HCT116 (cell line): ENCODE results near the gene LAS1L. TPM values are rescaled to one million over a fixed set of nuclear protein-coding genes. Genes with fewer than 3 reads are reported as not detected.

Experiments used
- ATAC-seq: fragments of 200-7000 bp; cut with Tn5 transposase; 2 replicates; pipeline ENCODE4 v1.9.1; 2020; ENCODE audit warnings: mild to moderate bottlenecking, moderate library complexity
- BruUV-seq: library from RNA; stranded (reverse); fragments of 400-500 nt; replicated peaks from 2 replicates; lab custom pipeline; 2021; lab: Mats Ljungman, UMichigan
- CTCF ChIA-PET: fragments of 300-600 bp; sonication (Branson Sonifier 250); formaldehyde crosslinking; loops from one replicate; lab custom pipeline; 2021; ENCODE audit warnings: antibody characterized with exemption; lab: Charles Lee
- POLR2A ChIA-PET: fragments of 300-600, 350-600 bp; sonication (Branson Sonifier 250); formaldehyde crosslinking; loops from one replicate; lab custom pipeline; 2021; ENCODE audit warnings: antibody characterized with exemption; lab: Charles Lee
- RAD21 ChIA-PET, 2 experiments: fragments of 300-600 bp; sonication (Branson Sonifier 250); formaldehyde crosslinking; loops; one replicate each; lab custom pipeline; 2023; ENCODE audit warnings: low total read pairs in 2 of 2; ENCODE audit not compliant: uncharacterized antibody in 2 of 2, unreplicated experiment in 2 of 2, low non-redundant PET in 1 of 2; lab: Charles Lee
- DNase-seq: peaks from one replicate; pipeline ENCODE4 v3.0.0-alpha.2; 2010; ENCODE audit warnings: low read depth, low spot score
- H2AFZ ChIP-seq: fragments of 200-600 bp; shearing (Covaris generic), sonication (generic); 2 replicates; pipeline ENCODE4 v1.6.1; 2017; ENCODE audit warnings: low read depth, mixed run types, mixed read lengths, antibody characterized with exemption, low read length; ENCODE audit not compliant: poor library complexity, severe bottlenecking
- H3K27ac ChIP-seq: 2 replicates; pipeline ENCODE4 v1.5.1; 2012; ENCODE audit warnings: low read depth, low read length
- H3K27me3 ChIP-seq: fragments of 200-600 bp; sonication (generic); 2 replicates; pipeline ENCODE4 v1.6.1; 2016; ENCODE audit warnings: mixed run types, low read length, mixed read lengths; ENCODE audit not compliant: insufficient read depth
- H3K36me3 ChIP-seq, 2 experiments: fragments of 200-500 bp in 1 of 2; fragments of 200-600 bp in 1 of 2; sonication (Bioruptor generic) in 1 of 2; sonication (generic) in 1 of 2; 2 replicates each; pipeline versions ENCODE4 v1.5.1 to v1.6.1; 2014 to 2016; ENCODE audit warnings: low read length in 2 of 2, inconsistent platforms in 1 of 2, mixed read lengths in 1 of 2, mixed run types in 1 of 2; ENCODE audit not compliant: insufficient read depth in 2 of 2, control insufficient read depth in 1 of 2
- H3K4me1 ChIP-seq, 2 experiments: fragments of 200-600 bp in 1 of 2; sonication (generic) in 1 of 2; 2 replicates each; pipeline versions ENCODE4 v1.5.1 to v1.6.1; 2012 to 2017; ENCODE audit warnings: low read length in 2 of 2, inconsistent platforms in 1 of 2, mild to moderate bottlenecking in 1 of 2, mixed read lengths in 1 of 2, mixed run types in 1 of 2, moderate library complexity in 1 of 2; ENCODE audit not compliant: insufficient read depth in 2 of 2, control insufficient read depth in 1 of 2
- H3K4me2 ChIP-seq: fragments of 200-600 bp; sonication (generic); 2 replicates; pipeline ENCODE4 v1.6.1; 2017; ENCODE audit warnings: mixed run types, low read length, mixed read lengths
- H3K4me3 ChIP-seq, 2 experiments: fragments of 200-600 bp in 1 of 2; sonication (generic) in 1 of 2; replicated peaks in 1 of 2; 2 replicates each; pipeline ENCODE4 v1.5.1; 2011 to 2016; ENCODE audit warnings: low read length in 2 of 2, control low read depth in 1 of 2, low read depth in 1 of 2, mild to moderate bottlenecking in 1 of 2, mixed read lengths in 1 of 2, mixed run types in 1 of 2
- H3K79me2 ChIP-seq: fragments of 200-600 bp; sonication (generic); 2 replicates; pipeline ENCODE4 v1.6.1; 2017; ENCODE audit warnings: mild to moderate bottlenecking, mixed run types, low read length, moderate library complexity, mixed read lengths; ENCODE audit not compliant: insufficient read depth
- H3K9ac ChIP-seq: fragments of 200-600 bp; sonication (generic); 2 replicates; pipeline ENCODE4 v1.6.1; 2016; ENCODE audit warnings: low read length, mixed read lengths
- H3K9me2 ChIP-seq: fragments of 200-600 bp; sonication (generic), shearing (Covaris generic); 2 replicates; pipeline ENCODE4 v1.6.1; 2017; ENCODE audit warnings: mixed run types, mild to moderate bottlenecking, moderate library complexity; ENCODE audit not compliant: insufficient read depth
- H3K9me3 ChIP-seq, 2 experiments: fragments of 200-500 bp in 1 of 2; fragments of 200-600 bp in 1 of 2; sonication (Bioruptor generic) in 1 of 2; sonication (generic) in 1 of 2; 2 replicates each; pipeline ENCODE4 v1.6.1; 2014 to 2017; ENCODE audit warnings: low read length in 2 of 2, mixed read lengths in 2 of 2, inconsistent platforms in 1 of 2, low read depth in 1 of 2, mild to moderate bottlenecking in 1 of 2, mixed run types in 1 of 2, moderate library complexity in 1 of 2; ENCODE audit not compliant: control insufficient read depth in 1 of 2, insufficient read depth in 1 of 2
- H4K20me1 ChIP-seq: fragments of 200-600 bp; sonication (generic), shearing (Covaris generic); 2 replicates; pipeline ENCODE4 v1.6.1; 2017; ENCODE audit warnings: mixed run types, mild to moderate bottlenecking, moderate library complexity; ENCODE audit not compliant: insufficient read depth
- CBX3 ChIP-seq: IDR thresholded peaks from 2 replicates; pipeline ENCODE4 v1.6.1; 2012; ENCODE audit warnings: low read depth
- CEBPB ChIP-seq: IDR thresholded peaks from 2 replicates; pipeline ENCODE4 v1.6.1; 2012; ENCODE audit warnings: low read depth
- EGR1 ChIP-seq: IDR thresholded peaks from 2 replicates; pipeline ENCODE4 v1.6.1; 2012; ENCODE audit warnings: low read depth
- FOSL1 ChIP-seq: IDR thresholded peaks from 2 replicates; pipeline ENCODE4 v1.6.1; 2012; ENCODE audit warnings: low read depth
- TCF7L2 ChIP-seq: IDR thresholded peaks from 2 replicates; pipeline ENCODE4 v1.7.0; 2011; ENCODE audit warnings: borderline replicate concordance, inconsistent platforms; ENCODE audit not compliant: insufficient read depth, insufficient read length; ENCODE audit errors: extremely low read depth
- ZNF274 ChIP-seq: fragments of 200-500 bp; sonication (Bioruptor generic); IDR thresholded peaks from 2 replicates; pipeline ENCODE4 v1.6.1; 2014; ENCODE audit warnings: mild to moderate bottlenecking, low read depth, low read length, inconsistent platforms
- intact Hi-C: fragments of 100-400 bp; cut with micrococcal nuclease; formaldehyde crosslinking; loops from 2 replicates; pipeline ENCODE4 v1.10.0; 2022
- total RNA-seq: library from RNA; stranded (reverse); gene quantifications from one replicate; pipeline ENCODE4 v1.2.1, GENCODE V29; 2021; ENCODE audit not compliant: unreplicated experiment
- TF ChIP-seq, protein P1 (sequence below): IDR thresholded peaks from 2 replicates; pipeline ENCODE4 v1.6.1; 2012; ENCODE audit warnings: low read depth
- TF ChIP-seq, protein P2 (sequence below), 3 experiments: fragments of 200-600 bp in 1 of 3; sonication (generic) in 1 of 3; IDR thresholded peaks in 2 of 3; conservative IDR thresholded peaks in 1 of 3; 2 replicates each; pipeline ENCODE4 v1.5.1; 2012 to 2017; ENCODE audit warnings: low read depth in 2 of 3, low read length in 2 of 3, antibody characterized with exemption in 1 of 3, borderline replicate concordance in 1 of 3, control low read depth in 1 of 3, mild to moderate bottlenecking in 1 of 3, mixed read lengths in 1 of 3, mixed run types in 1 of 3, moderate library complexity in 1 of 3; ENCODE audit not compliant: insufficient read depth in 1 of 3

The LAS1L gene
- total RNA-seq, 1 experiment from 2014 or later: 47.7 TPM

DNA sequence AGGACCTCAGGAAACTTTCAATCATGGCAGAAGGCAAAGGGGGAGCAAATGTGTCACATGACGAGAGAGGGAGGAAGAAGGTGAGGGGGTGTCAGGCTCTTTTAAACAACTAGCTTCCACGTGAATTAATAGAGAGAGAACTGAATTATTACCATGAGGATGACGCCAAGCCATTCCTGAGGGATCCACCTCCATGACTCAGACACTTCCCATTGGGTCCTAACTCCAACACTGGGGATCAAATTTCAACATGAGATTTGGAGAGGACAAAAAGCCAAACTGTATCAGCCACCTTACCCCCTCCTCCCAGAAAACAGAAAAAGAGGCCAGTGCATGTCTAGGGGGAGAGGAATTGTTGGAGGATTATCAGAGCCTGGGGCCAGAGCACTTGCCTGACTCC, 40.4 kb upstream of the LAS1L start:
- Histone ChIP-seq H3K9me2 (no peaks in the 10 kb centered on the region), H3K79me2 (no peaks in the 10 kb centered on the region), H3K9ac (no peak overlapping the region), H4K20me1 (no peaks in the 10 kb centered on the region), H3K9me3 (no peaks in the 10 kb centered on the region), H3K36me3 (no peaks in the 10 kb centered on the region), H3K4me3 (no peak overlapping the region), H3K27ac (no peak overlapping the region), H3K4me2 (no peak overlapping the region), H2AFZ (no peak overlapping the region)
- intact Hi-C loops: no loop called here
- DNase-seq: no peak
- peak; percentile 46 for ATAC-seq
- ChIA-PET RAD21 (no interaction called here), CTCF (no interaction called here), POLR2A (no interaction called here)
- TF ChIP-seq FOSL1 (no peak), CBX3 (no peak), TCF7L2 (no peak), EGR1 (no peak), ZNF274 (no peak), CEBPB (no peak)
- TF ChIP-seq, protein P1, sequence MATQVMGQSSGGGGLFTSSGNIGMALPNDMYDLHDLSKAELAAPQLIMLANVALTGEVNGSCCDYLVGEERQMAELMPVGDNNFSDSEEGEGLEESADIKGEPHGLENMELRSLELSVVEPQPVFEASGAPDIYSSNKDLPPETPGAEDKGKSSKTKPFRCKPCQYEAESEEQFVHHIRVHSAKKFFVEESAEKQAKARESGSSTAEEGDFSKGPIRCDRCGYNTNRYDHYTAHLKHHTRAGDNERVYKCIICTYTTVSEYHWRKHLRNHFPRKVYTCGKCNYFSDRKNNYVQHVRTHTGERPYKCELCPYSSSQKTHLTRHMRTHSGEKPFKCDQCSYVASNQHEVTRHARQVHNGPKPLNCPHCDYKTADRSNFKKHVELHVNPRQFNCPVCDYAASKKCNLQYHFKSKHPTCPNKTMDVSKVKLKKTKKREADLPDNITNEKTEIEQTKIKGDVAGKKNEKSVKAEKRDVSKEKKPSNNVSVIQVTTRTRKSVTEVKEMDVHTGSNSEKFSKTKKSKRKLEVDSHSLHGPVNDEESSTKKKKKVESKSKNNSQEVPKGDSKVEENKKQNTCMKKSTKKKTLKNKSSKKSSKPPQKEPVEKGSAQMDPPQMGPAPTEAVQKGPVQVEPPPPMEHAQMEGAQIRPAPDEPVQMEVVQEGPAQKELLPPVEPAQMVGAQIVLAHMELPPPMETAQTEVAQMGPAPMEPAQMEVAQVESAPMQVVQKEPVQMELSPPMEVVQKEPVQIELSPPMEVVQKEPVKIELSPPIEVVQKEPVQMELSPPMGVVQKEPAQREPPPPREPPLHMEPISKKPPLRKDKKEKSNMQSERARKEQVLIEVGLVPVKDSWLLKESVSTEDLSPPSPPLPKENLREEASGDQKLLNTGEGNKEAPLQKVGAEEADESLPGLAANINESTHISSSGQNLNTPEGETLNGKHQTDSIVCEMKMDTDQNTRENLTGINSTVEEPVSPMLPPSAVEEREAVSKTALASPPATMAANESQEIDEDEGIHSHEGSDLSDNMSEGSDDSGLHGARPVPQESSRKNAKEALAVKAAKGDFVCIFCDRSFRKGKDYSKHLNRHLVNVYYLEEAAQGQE: no peak
- TF ChIP-seq, protein P2, sequence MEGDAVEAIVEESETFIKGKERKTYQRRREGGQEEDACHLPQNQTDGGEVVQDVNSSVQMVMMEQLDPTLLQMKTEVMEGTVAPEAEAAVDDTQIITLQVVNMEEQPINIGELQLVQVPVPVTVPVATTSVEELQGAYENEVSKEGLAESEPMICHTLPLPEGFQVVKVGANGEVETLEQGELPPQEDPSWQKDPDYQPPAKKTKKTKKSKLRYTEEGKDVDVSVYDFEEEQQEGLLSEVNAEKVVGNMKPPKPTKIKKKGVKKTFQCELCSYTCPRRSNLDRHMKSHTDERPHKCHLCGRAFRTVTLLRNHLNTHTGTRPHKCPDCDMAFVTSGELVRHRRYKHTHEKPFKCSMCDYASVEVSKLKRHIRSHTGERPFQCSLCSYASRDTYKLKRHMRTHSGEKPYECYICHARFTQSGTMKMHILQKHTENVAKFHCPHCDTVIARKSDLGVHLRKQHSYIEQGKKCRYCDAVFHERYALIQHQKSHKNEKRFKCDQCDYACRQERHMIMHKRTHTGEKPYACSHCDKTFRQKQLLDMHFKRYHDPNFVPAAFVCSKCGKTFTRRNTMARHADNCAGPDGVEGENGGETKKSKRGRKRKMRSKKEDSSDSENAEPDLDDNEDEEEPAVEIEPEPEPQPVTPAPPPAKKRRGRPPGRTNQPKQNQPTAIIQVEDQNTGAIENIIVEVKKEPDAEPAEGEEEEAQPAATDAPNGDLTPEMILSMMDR (IDR thresholded peaks at IDR 0.05 in 2 of 3, conservative IDR thresholded peaks at IDR 0.05 in 1 of 3; ENCODE audit: borderline replicate concordance in 1 of 3, insufficient read depth in 1 of 3, low read depth in 2 of 3, low read length in 2 of 3): no peak
- TF ChIP-seq, all 23 proteins: peak for 0
- no peaks in the 10 kb centered on the region for H3K27me3 ChIP-seq
- H3K4me1 ChIP-seq: peaks cover 0 to 12% of the 10 kb centered on the region in 2 experiments; a peak in 2 of 4 replicates
- BruUV-seq: no TSS peak
